ENCODE measurements around the gene FTCD. TPM values are rescaled to one million over a fixed set of nuclear protein-coding genes. Genes with fewer than 3 reads are reported as not detected.

Gene FTCD
- total RNA-seq, 1 donor from 2014 or later: 1.8 TPM

GRCh38 chr21:46153247-46154154 lies 1.9 kb downstream of the FTCD start:
- Mint-ChIP-seq H3K4me3 (peak overlapping the region; percentile 31), H3K4me1 (peaks cover 21% of the 10 kb centered on the region), H3K36me3 (ENCODE audit: low read depth) (no peaks in the 10 kb centered on the region), H3K27ac (ENCODE audit: unreplicated experiment) (peak overlapping the region; percentile 67), H3K9me3 (no peaks in the 10 kb centered on the region), H3K27me3 (ENCODE audit: low read depth) (peaks cover 3% of the 10 kb centered on the region)
- peak; percentile 79 for TF ChIP-seq CTCF (conservative IDR thresholded peaks at IDR 0.05)
- peak; percentile 75 for DNase-seq (ENCODE audit: low read depth, low spot score)

DNA sequence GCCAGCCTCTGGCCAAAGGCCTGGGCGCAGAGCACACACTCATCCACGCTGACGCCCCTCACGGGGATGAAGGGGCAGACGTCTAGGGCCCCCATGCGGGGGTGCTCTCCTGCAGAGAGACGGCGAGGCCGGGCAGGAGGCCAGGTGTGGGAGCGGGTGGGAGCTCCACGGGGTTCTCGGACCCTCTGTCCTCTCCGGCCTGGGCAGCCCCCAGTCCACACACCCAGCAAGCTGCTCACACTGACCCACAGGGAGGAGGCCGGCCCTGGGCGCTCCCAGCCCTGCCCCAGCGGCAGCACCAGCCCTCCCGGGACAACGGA lies 2.5 kb downstream of the FTCD start:
- Mint-ChIP-seq H3K27ac (ENCODE audit: unreplicated experiment) (no peak overlapping the region), H3K36me3 (ENCODE audit: low read depth) (no peaks in the 10 kb centered on the region), H3K9me3 (no peaks in the 10 kb centered on the region), H3K4me1 (peaks cover 22% of the 10 kb centered on the region), H3K4me3 (no peak overlapping the region), H3K27me3 (ENCODE audit: low read depth) (peaks cover 3% of the 10 kb centered on the region)
- DNase-seq (ENCODE audit: low read depth, low spot score): no peak
- no peak for TF ChIP-seq CTCF (conservative IDR thresholded peaks at IDR 0.05)

GRCh38 chr21:46151989-46152926 lies 3.1 kb downstream of the FTCD start:
- Mint-ChIP-seq H3K27me3 (ENCODE audit: low read depth) (peaks cover 3% of the 10 kb centered on the region), H3K27ac (ENCODE audit: unreplicated experiment) (peak overlapping the region; percentile 46), H3K4me1 (peaks cover 22% of the 10 kb centered on the region), H3K36me3 (ENCODE audit: low read depth) (no peaks in the 10 kb centered on the region), H3K9me3 (no peaks in the 10 kb centered on the region), H3K4me3 (no peak overlapping the region)
- DNase-seq (ENCODE audit: low read depth, low spot score): no peak
- TF ChIP-seq CTCF (conservative IDR thresholded peaks at IDR 0.05): no peak

- H3K36me3 Mint-ChIP-seq (ENCODE audit: low read depth): no peaks in the 10 kb centered on the region
- H3K27me3 Mint-ChIP-seq (ENCODE audit: low read depth): peaks cover 3% of the 10 kb centered on the region
- no peak for TF ChIP-seq CTCF (conservative IDR thresholded peaks at IDR 0.05)
- H3K4me1 Mint-ChIP-seq: peaks cover 18% of the 10 kb centered on the region
- no peak overlapping the region for H3K27ac Mint-ChIP-seq (ENCODE audit: unreplicated experiment)
- no peak for DNase-seq (ENCODE audit: low read depth, low spot score)
- H3K9me3 Mint-ChIP-seq: no peaks in the 10 kb centered on the region
- no peak overlapping the region for H3K4me3 Mint-ChIP-seq
Measured at GRCh38 chr21:46151261-46151988, 4.0 kb downstream of the FTCD start.

- no peak overlapping the region for H3K4me3 Mint-ChIP-seq
- H3K27me3 Mint-ChIP-seq (ENCODE audit: low read depth): peaks cover 3% of the 10 kb centered on the region
- DNase-seq (ENCODE audit: low read depth, low spot score): no peak
- H3K4me1 Mint-ChIP-seq: peaks cover 10% of the 10 kb centered on the region
- H3K9me3 Mint-ChIP-seq: no peaks in the 10 kb centered on the region
- H3K27ac Mint-ChIP-seq (ENCODE audit: unreplicated experiment): no peak overlapping the region
- no peaks in the 10 kb centered on the region for H3K36me3 Mint-ChIP-seq (ENCODE audit: low read depth)
- no peak for TF ChIP-seq CTCF (conservative IDR thresholded peaks at IDR 0.05)
Measured at GRCh38 chr21:46150491-46151121, 4.8 kb downstream of the FTCD start.
